Lower leg skin (tissue), 3 donors: ENCODE measurements around the gene PRDX5.

Experiments used
- POLR2A ChIP-seq, 2 donors: fragments of 450-650 bp; IDR thresholded peaks; one replicate each; pipeline ENCODE4 v1.6.1; 2016 to 2017; ENCODE audit warnings: antibody characterized with exemption in 2 of 2, mild to moderate bottlenecking in 1 of 2, moderate library complexity in 1 of 2
- TF ChIP-seq, protein P1 (sequence below), 3 donors: fragments of 450-650 bp; IDR thresholded peaks; one replicate each; pipeline ENCODE4 v1.5.1; 2016; ENCODE audit warnings: antibody characterized with exemption in 3 of 3, mild to moderate bottlenecking in 3 of 3, moderate library complexity in 2 of 3

GRCh38 chr11:64337538-64338249 is 19.8 kb downstream of the PRDX5 start:
- no peak for TF ChIP-seq POLR2A (IDR thresholded peaks at IDR 0.05)
- TF ChIP-seq, protein P1, sequence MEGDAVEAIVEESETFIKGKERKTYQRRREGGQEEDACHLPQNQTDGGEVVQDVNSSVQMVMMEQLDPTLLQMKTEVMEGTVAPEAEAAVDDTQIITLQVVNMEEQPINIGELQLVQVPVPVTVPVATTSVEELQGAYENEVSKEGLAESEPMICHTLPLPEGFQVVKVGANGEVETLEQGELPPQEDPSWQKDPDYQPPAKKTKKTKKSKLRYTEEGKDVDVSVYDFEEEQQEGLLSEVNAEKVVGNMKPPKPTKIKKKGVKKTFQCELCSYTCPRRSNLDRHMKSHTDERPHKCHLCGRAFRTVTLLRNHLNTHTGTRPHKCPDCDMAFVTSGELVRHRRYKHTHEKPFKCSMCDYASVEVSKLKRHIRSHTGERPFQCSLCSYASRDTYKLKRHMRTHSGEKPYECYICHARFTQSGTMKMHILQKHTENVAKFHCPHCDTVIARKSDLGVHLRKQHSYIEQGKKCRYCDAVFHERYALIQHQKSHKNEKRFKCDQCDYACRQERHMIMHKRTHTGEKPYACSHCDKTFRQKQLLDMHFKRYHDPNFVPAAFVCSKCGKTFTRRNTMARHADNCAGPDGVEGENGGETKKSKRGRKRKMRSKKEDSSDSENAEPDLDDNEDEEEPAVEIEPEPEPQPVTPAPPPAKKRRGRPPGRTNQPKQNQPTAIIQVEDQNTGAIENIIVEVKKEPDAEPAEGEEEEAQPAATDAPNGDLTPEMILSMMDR (IDR thresholded peaks at IDR 0.05) = no peak
